Stimulated activated effector memory CD8-positive, alpha-beta T cell treated with anti-CD3 and anti-CD28 coated beads, Interleukin-12 subunit alpha, Interleukin-12 subunit beta, amount 100 ng/mL, for 72 hours (primary cell): ENCODE data around the gene HLCS.

ENCODE experiments used
- ATAC-seq: fragments of 150-1000 bp; cut with Tn5 transposase; 2 replicates; pipeline ENCODE4 v1.10.0; 2021
- DNase-seq, 2 donors: peaks; one replicate each; pipeline ENCODE4 v3.0.0; 2021 to 2022; ENCODE audit warnings: low spot score in 2 of 2
- H3K27ac Mint-ChIP-seq: one replicate; pipeline ENCODE4 v1.8.0; 2022; ENCODE audit warnings: mild to moderate bottlenecking, mixed read lengths
- H3K36me3 Mint-ChIP-seq: one replicate; pipeline ENCODE4 v1.8.0; 2022; ENCODE audit warnings: mild to moderate bottlenecking, mixed read lengths
- H3K4me1 Mint-ChIP-seq: one replicate; pipeline ENCODE4 v1.8.0; 2022; ENCODE audit warnings: mixed read lengths
- H3K4me3 Mint-ChIP-seq: one replicate; pipeline ENCODE4 v1.8.0; 2022; ENCODE audit warnings: mild to moderate bottlenecking, mixed read lengths
- H3K9me3 Mint-ChIP-seq: one replicate; pipeline ENCODE4 v1.8.0; 2022; ENCODE audit warnings: mixed read lengths

HLCS gene

DNA sequence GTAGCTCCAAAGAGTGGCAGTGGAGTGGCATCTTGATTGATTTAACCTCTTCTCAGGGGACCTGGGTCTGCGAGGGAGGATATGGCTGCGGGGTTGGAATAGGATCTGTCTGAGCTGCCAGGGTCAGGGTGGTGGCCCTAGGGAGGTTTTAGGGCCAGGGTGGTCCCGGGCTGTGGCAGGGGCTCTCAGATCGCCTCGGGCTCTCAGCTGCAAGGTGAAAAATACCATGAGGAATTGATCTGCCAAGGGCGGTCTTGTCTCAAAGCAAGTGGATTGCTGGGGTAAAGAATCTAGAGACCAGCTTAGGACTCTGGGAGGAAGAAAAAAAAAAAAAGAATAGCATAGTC, 263.9 kb downstream of the HLCS start:
- no peaks in the 10 kb centered on the region for H3K36me3 Mint-ChIP-seq
- DNase-seq (no peak), ATAC-seq (no peak)
- no peaks in the 10 kb centered on the region for H3K9me3 Mint-ChIP-seq
- H3K4me3 Mint-ChIP-seq, result no peak overlapping the region
- H3K27ac Mint-ChIP-seq, result no peak overlapping the region
- H3K4me1 Mint-ChIP-seq, result peaks cover 42% of the 10 kb centered on the region

DNA sequence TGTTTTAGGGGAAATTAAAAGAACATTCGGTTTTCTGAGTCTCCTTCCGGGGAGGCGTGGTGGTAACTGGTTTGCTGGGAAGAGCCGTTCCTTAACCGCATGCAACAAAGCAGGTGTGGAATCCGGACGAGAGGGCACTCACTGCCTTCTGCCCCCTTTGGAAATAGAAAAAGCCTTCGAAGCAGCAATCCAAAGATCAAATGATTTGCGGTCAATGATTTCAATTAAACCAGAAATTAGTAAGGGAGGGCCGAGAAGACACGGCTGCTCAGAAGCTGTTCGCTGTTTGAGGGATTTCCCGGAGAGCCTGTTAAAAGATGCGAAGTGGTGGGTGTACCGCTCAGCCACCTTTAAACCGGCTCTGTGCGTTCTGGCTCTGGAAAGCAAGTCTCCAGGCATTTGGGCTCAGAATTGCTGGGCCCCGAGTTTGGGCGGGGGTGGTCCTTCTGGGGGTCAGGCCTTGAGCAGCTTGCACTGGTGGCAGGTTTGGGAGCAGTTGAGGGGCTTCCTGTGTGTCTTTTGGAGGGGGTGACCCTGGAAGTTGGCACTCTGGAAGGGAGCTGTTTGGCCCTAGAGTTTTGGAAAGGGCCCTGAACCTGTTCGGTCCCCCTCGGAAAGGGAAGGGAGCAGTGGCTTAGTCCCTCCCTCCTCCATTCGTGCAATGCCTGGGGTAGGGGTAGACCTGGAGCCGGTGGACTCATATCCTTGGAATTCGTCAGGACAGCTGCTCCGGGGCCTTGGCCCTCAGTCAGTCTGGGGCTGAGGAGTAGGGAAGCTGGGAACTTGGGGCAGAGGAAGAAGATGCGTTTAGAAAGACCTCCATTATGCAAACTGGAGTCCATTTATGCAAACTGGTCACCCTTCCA, 264.5 kb downstream of the HLCS start:
- H3K27ac Mint-ChIP-seq, result no peak overlapping the region
- ATAC-seq (no peak), DNase-seq (no peak)
- H3K36me3 Mint-ChIP-seq, result no peaks in the 10 kb centered on the region
- H3K9me3 Mint-ChIP-seq, result no peaks in the 10 kb centered on the region
- peaks cover 38% of the 10 kb centered on the region for H3K4me1 Mint-ChIP-seq
- peak overlapping the region; percentile 46 for H3K4me3 Mint-ChIP-seq

DNA sequence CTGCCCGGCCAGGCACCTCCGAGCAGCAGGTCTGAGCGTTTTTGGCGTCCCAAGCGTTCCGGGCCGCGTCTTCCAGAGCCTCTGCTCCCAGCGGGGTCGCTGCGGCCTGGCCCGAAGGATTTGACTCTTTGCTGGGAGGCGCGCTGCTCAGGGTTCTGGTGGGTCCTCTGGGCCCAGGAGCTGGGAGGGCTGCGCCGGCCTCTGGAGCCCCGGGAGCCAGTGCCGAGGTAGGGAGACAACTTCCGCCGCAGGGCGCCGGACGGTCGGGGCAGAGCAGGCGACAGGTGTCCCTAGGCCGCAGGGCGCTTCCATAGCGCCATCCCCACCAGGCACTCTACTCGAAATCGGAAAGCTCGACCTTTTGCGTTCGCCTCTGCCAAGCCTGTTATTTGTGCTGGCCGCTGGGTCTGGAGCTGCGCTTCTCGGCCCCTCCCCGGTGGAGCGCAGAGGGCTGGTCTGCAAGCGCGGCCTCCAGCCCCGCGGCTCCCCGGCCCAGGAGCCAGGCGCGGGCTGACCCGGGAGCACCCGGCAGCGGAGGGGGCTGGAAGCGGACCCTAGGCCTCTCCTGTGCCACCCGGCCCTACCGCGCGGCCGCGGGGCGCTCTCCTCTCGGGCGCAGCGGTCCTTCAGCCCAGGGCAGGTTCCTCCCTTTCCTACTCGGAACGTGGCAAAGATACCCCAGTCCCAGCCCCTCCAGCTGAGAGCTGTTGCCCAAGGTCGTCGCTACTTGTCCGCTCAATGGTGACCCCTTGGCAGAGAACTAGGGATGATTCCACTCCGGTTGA, 265.3 kb downstream of the HLCS start:
- peaks cover 30% of the 10 kb centered on the region for H3K4me1 Mint-ChIP-seq
- H3K36me3 Mint-ChIP-seq, result no peaks in the 10 kb centered on the region
- ATAC-seq (no peak), DNase-seq (peak in 1 of 2 donors; percentile 51)
- no peak overlapping the region for H3K27ac Mint-ChIP-seq
- peak overlapping the region; percentile 46 for H3K4me3 Mint-ChIP-seq
- no peaks in the 10 kb centered on the region for H3K9me3 Mint-ChIP-seq
